Gastrocnemius medialis (tissue), 4 donors: Measurements from ENCODE around the gene CMTR1. TPM values are rescaled to one million over a fixed set of nuclear protein-coding genes. Genes with fewer than 3 reads are reported as not detected.

ENCODE experiments used
- ATAC-seq, 2 donors: fragments of 150-250 bp; one replicate each; pipeline ENCODE4 v1.9.1; 2016
- DNase-seq, 2 donors: peaks; one replicate each; pipeline ENCODE4 v3.0.0-alpha.2; 2019
- H3K27ac ChIP-seq, 4 donors: fragments of 200-600 bp; sonication (generic); 1 replicate in 1 of 4; 2 replicates in 3 of 4; pipeline ENCODE4 v1.5.1; 2016 to 2018; ENCODE audit warnings: mild to moderate bottlenecking in 2 of 4, moderate library complexity in 1 of 4
- H3K27me3 ChIP-seq, 3 donors: fragments of 200-600 bp; sonication (generic) in 2 of 3; 1 replicate in 1 of 3; 2 replicates in 2 of 3; pipeline versions ENCODE4 v1.5.1 to v1.6.0; 2016 to 2019; ENCODE audit warnings: mild to moderate bottlenecking in 1 of 3, moderate library complexity in 1 of 3
- H3K36me3 ChIP-seq, 2 donors: fragments of 200-600 bp; sonication (generic) in 1 of 2; one replicate each; pipeline ENCODE4 v1.5.1; 2017 to 2018
- H3K4me1 ChIP-seq, 2 donors: fragments of 200-600 bp; sonication (generic) in 1 of 2; one replicate each; pipeline ENCODE4 v1.5.1; 2016 to 2017; ENCODE audit warnings: mild to moderate bottlenecking in 2 of 2
- H3K4me3 ChIP-seq, 4 donors: fragments of 200-600 bp; sonication (generic) in 3 of 4; 1 replicate in 1 of 4; 2 replicates in 3 of 4; pipeline ENCODE4 v1.5.1; 2016 to 2019; ENCODE audit warnings: mild to moderate bottlenecking in 2 of 4
- H3K9me3 ChIP-seq, 3 donors: fragments of 200-600 bp; sonication (generic) in 2 of 3; 1 replicate in 1 of 3; 2 replicates in 2 of 3; pipeline ENCODE4 v1.5.1; 2016 to 2019
- POLR2A ChIP-seq, 2 donors: fragments of 450-650 bp; IDR thresholded peaks; one replicate each; pipeline ENCODE4 v1.6.1; 2017; ENCODE audit warnings: antibody characterized with exemption in 2 of 2, mild to moderate bottlenecking in 2 of 2, moderate library complexity in 2 of 2
- in situ Hi-C, 4 donors: fragments of 200-750 bp; cut with MboI; loops; one replicate each; pipeline versions ENCODE4 v1.15.0 to v1.8.0; 2017; ENCODE audit warnings: low sequenced_read_pairs in 4 of 4
- intact Hi-C: fragments of 100-400 bp; cut with DNase I; formaldehyde crosslinking; loops from one replicate; pipeline ENCODE4 v1.15.1; 2023; ENCODE audit warnings: low total_unique reads
- total RNA-seq, 4 donors: library from RNA; depleted of rRNA; stranded (reverse); fragments of >200 nt; gene quantifications; one replicate each; pipeline versions ENCODE4 v1.1.0 to v1.2.3, GENCODE V29; 2016
- TF ChIP-seq, protein P1 (sequence below), 5 experiments: fragments of 450-650 bp in 3 of 5; fragments of 200-600 bp in 2 of 5; sonication (generic) in 2 of 5; IDR thresholded peaks in 4 of 5; conservative IDR thresholded peaks in 1 of 5; 1 replicate in 4 of 5; 2 replicates in 1 of 5; pipeline ENCODE4 v1.5.1; 2016 to 2019; ENCODE audit warnings: antibody characterized with exemption in 5 of 5, mild to moderate bottlenecking in 3 of 5, moderate library complexity in 3 of 5

CMTR1 gene
- total RNA-seq, 4 donors from 2014 or later = 18.2 to 34.6 (median 25.4) TPM

DNA sequence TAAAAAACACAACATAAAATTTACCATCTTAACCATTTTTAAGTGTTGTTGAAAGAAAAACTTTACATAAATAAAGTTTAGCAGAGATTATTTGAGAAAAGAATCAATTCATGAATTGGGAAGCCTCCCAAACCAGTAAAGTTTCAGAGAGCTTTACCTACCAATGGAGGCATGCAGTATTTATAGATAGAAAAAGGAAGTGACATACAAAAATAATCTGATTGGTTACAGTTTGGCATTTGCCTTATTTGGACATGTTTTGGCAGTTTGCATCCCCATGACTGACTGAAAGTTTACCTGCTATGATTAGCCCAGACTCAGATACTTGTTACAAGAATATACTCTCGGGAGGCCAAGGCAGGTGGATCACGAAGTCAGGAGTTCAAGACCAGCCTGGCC, 3.7 kb upstream of the CMTR1 start:
- no peaks in the 10 kb centered on the region for H3K9me3 ChIP-seq
- no peak for DNase-seq
- H3K4me3 ChIP-seq = no peak overlapping the region
- H3K4me1 ChIP-seq = peaks cover 9 to 12% of the 10 kb centered on the region in 2 donors
- H3K27me3 ChIP-seq = no peaks in the 10 kb centered on the region
- ATAC-seq = no peak
- H3K27ac ChIP-seq = no peak overlapping the region
- no peaks in the 10 kb centered on the region for H3K36me3 ChIP-seq
- in situ Hi-C loops = no loop called here
- TF ChIP-seq, protein P1, sequence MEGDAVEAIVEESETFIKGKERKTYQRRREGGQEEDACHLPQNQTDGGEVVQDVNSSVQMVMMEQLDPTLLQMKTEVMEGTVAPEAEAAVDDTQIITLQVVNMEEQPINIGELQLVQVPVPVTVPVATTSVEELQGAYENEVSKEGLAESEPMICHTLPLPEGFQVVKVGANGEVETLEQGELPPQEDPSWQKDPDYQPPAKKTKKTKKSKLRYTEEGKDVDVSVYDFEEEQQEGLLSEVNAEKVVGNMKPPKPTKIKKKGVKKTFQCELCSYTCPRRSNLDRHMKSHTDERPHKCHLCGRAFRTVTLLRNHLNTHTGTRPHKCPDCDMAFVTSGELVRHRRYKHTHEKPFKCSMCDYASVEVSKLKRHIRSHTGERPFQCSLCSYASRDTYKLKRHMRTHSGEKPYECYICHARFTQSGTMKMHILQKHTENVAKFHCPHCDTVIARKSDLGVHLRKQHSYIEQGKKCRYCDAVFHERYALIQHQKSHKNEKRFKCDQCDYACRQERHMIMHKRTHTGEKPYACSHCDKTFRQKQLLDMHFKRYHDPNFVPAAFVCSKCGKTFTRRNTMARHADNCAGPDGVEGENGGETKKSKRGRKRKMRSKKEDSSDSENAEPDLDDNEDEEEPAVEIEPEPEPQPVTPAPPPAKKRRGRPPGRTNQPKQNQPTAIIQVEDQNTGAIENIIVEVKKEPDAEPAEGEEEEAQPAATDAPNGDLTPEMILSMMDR (IDR thresholded peaks at IDR 0.05 in 4 of 5, conservative IDR thresholded peaks at IDR 0.05 in 1 of 5) = no peak
- TF ChIP-seq POLR2A (IDR thresholded peaks at IDR 0.05) = no peak
- intact Hi-C loops = no loop called here

DNA sequence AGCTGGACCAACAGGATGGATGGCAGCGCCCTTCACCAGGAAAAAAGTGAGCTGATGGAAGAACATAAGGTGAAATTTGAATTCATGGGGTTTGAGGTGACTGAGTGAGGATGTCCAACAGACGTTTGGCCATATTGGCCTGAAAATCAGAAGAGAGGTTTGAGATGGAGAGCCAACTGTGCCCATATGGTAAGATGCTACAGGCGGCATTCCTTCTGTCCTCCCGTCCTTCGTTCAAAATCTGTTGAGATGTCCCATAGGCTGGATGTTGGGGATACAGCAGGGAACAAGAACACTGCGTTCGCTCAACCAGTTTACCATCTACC, 468 bp upstream of the CMTR1 start:
- Histone ChIP-seq H3K27ac (peak overlapping the region; percentile 82 to 97 (median 90)), H3K27me3 (no peaks in the 10 kb centered on the region), H3K36me3 (peaks cover 0 to 15% of the 10 kb centered on the region in 2 donors), H3K4me3 (peak overlapping the region; percentile 84 to 99 (median 95)), H3K4me1 (peaks cover 14 to 20% of the 10 kb centered on the region in 2 donors), H3K9me3 (no peaks in the 10 kb centered on the region)
- no peak for DNase-seq
- intact Hi-C loops = loop anchor here (5.0 kb wide), 2 partner anchors 80 to 125 kb away; partner anchors contain the start of gene RNF8
- in situ Hi-C loops = no loop called here
- TF ChIP-seq, protein P1 (IDR thresholded peaks at IDR 0.05 in 4 of 5, conservative IDR thresholded peaks at IDR 0.05 in 1 of 5) = no peak
- peak; percentile 22 to 26 for ATAC-seq

DNA sequence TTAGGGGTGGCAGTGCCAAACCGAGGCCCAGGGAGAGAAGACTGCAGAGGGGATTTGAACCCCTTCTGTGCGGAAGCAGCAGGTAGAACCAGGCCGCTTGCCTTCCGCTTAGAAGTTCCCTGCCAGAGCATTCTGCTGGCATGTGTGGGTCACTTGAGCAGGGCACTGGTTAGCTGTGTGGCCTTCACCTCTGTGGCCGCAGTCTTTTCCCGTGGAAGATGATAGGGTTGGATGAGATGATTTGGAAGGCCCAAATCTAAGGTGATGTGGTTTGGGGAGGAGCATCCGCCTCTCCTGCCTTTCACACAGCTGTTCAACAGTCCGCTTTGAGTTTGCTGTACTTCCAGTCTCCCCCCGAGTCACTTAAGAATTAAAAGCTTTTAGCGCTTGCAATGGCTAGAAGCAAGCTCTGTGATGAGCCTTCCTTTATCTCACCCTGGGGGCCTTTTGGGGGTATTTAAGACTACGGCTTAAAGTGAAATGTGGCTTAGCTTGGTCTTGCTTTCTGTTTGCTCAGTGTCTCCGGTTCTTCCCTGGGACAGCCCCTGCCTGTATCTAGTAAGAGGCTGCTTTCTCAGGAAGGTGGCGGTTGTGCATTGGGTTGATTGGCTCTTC, 743 bp downstream of the CMTR1 start:
- H3K36me3 ChIP-seq = peaks cover 0 to 23% of the 10 kb centered on the region in 2 donors
- in situ Hi-C loops = no loop called here
- DNase-seq (peak in 1 of 2 donors; percentile 15), ATAC-seq (peak; percentile 34 to 49)
- H3K4me3 ChIP-seq = peak overlapping the region; percentile 84 to 99 (median 95)
- H3K27me3 ChIP-seq = no peaks in the 10 kb centered on the region
- H3K4me1 ChIP-seq = peaks cover 14 to 20% of the 10 kb centered on the region in 2 donors
- TF ChIP-seq, protein P1 (IDR thresholded peaks at IDR 0.05 in 4 of 5, conservative IDR thresholded peaks at IDR 0.05 in 1 of 5) = no peak
- TF ChIP-seq POLR2A (IDR thresholded peaks at IDR 0.05) = no peak
- H3K27ac ChIP-seq = peak overlapping the region; percentile 82 to 97 (median 90)
- H3K9me3 ChIP-seq = no peaks in the 10 kb centered on the region
- intact Hi-C loops = loop anchor here (5.0 kb wide), 2 partner anchors 81 to 126 kb away; partner anchors contain the start of gene RNF8

DNA sequence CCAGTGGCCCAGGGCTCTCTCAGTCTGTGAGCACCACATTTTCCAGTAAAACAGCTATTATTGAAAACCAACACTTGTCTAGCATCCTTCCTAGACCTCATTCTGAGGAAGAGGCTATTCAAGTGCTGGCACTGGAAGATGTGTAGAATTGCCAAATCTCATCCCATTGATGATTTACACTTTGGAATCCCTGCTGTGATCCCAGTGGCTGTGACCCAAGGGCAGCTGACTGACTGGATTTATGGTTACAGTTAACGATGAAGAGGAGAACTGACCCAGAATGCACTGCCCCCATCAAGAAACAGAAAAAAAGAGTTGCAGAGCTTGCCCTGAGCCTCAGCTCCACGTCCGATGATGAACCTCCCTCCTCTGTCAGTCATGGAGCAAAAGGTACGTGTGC, 2.4 kb downstream of the CMTR1 start:
- intact Hi-C loops (no loop called here), in situ Hi-C loops (no loop called here)
- no peak overlapping the region for H3K4me3 ChIP-seq
- no peak for ATAC-seq
- peaks cover 14 to 20% of the 10 kb centered on the region in 2 donors for H3K4me1 ChIP-seq
- no peaks in the 10 kb centered on the region for H3K27me3 ChIP-seq
- no peak for DNase-seq
- TF ChIP-seq POLR2A (IDR thresholded peaks at IDR 0.05) = no peak
- TF ChIP-seq, protein P1 (IDR thresholded peaks at IDR 0.05 in 4 of 5, conservative IDR thresholded peaks at IDR 0.05 in 1 of 5) = no peak
- H3K27ac ChIP-seq = no peak overlapping the region
- no peaks in the 10 kb centered on the region for H3K9me3 ChIP-seq
- peaks cover 0 to 31% of the 10 kb centered on the region in 2 donors for H3K36me3 ChIP-seq
